ENCODE data around the gene MYH11.

MYH11 gene

GRCh38 chr16:15701367-15701766 is 155.5 kb downstream of the MYH11 start:
- TF ChIP-seq POLR2AphosphoS5 (IDR thresholded peaks at IDR 0.05; ENCODE audit: low read depth, low read length) (no peak), TAF1 (IDR thresholded peaks at IDR 0.05; ENCODE audit: borderline replicate concordance, insufficient read depth, low read length) (no peak), REST (IDR thresholded peaks at IDR 0.05; ENCODE audit: insufficient read depth in 1 of 2, low read depth in 2 of 2, low read length in 2 of 2) (no peak), SIN3A (IDR thresholded peaks at IDR 0.05; ENCODE audit: borderline replicate concordance, insufficient read depth, low read length) (no peak), FOXP2 (optimal IDR thresholded peaks at IDR 0.05; ENCODE audit: borderline replicate concordance, extremely low read depth, extremely low read length, insufficient read depth) (no peak)

DNA sequence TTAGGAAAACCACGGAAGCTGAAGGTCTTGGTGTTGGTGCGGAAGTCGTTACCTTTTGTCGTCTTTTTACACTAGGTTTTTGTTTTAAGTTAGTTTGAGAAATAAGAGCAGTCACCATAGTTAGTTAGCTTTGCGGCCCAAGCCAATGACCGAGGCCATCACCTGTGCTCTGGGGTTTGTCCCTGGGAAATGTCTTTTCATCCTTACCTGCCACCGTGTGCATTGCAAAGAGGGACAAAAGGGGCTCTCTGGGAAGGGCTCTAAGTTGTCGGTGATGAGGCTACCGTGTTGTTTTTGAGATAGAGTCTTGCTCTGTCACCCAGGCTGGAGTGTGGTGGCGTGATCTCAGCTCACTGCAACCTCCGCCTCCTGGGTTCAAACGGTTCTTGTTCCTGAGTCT is 157.0 kb downstream of the MYH11 start:
- TF ChIP-seq POLR2AphosphoS5 (IDR thresholded peaks at IDR 0.05; ENCODE audit: low read depth, low read length) (no peak), SIN3A (IDR thresholded peaks at IDR 0.05; ENCODE audit: borderline replicate concordance, insufficient read depth, low read length) (no peak), REST (IDR thresholded peaks at IDR 0.05; ENCODE audit: insufficient read depth in 1 of 2, low read depth in 2 of 2, low read length in 2 of 2) (no peak), TAF1 (IDR thresholded peaks at IDR 0.05; ENCODE audit: borderline replicate concordance, insufficient read depth, low read length) (no peak)

DNA sequence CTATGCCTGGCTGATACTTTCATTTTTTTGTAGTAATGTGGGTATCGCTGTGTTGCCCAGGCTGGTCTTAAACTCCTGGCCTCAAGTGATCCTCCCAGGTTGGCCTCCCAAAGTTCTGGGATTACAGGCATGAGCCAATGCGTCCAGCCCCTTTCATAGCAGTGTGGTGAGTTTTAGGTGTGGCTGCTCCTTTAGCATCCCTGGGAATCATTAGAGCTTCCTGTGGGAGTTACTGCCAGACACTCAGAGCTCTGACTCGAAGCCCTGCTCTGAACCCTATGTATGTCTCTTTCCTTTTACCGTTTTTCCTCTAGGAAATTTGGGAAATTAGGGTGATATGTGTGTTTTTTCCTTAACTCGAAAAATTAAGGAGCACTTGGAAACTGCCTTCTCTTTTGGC is 162.3 kb downstream of the MYH11 start:
- TF ChIP-seq REST (IDR thresholded peaks at IDR 0.05; ENCODE audit: insufficient read depth in 1 of 2, low read depth in 2 of 2, low read length in 2 of 2) (no peak), POLR2AphosphoS5 (IDR thresholded peaks at IDR 0.05; ENCODE audit: low read depth, low read length) (no peak), SIN3A (IDR thresholded peaks at IDR 0.05; ENCODE audit: borderline replicate concordance, insufficient read depth, low read length) (no peak), FOXP2 (optimal IDR thresholded peaks at IDR 0.05; ENCODE audit: borderline replicate concordance, extremely low read depth, extremely low read length, insufficient read depth) (no peak), TAF1 (IDR thresholded peaks at IDR 0.05; ENCODE audit: borderline replicate concordance, insufficient read depth, low read length) (no peak)

- TF ChIP-seq SIN3A (IDR thresholded peaks at IDR 0.05; ENCODE audit: borderline replicate concordance, insufficient read depth, low read length): no peak
- no peak for TF ChIP-seq FOXP2 (optimal IDR thresholded peaks at IDR 0.05; ENCODE audit: borderline replicate concordance, extremely low read depth, extremely low read length, insufficient read depth)
- no peak for TF ChIP-seq REST (IDR thresholded peaks at IDR 0.05; ENCODE audit: insufficient read depth in 1 of 2, low read depth in 2 of 2, low read length in 2 of 2)
- TF ChIP-seq TAF1 (IDR thresholded peaks at IDR 0.05; ENCODE audit: borderline replicate concordance, insufficient read depth, low read length): no peak
- TF ChIP-seq POLR2AphosphoS5 (IDR thresholded peaks at IDR 0.05; ENCODE audit: low read depth, low read length): no peak
Measured at GRCh38 chr16:15691046-15691445, 165.8 kb downstream of the MYH11 start.

GRCh38 chr16:15690296-15690695 is 166.5 kb downstream of the MYH11 start:
- TF ChIP-seq REST (IDR thresholded peaks at IDR 0.05; ENCODE audit: insufficient read depth in 1 of 2, low read depth in 2 of 2, low read length in 2 of 2): no peak
- TF ChIP-seq FOXP2 (optimal IDR thresholded peaks at IDR 0.05; ENCODE audit: borderline replicate concordance, extremely low read depth, extremely low read length, insufficient read depth): no peak
- no peak for TF ChIP-seq SIN3A (IDR thresholded peaks at IDR 0.05; ENCODE audit: borderline replicate concordance, insufficient read depth, low read length)
- TF ChIP-seq POLR2AphosphoS5 (IDR thresholded peaks at IDR 0.05; ENCODE audit: low read depth, low read length): no peak
- TF ChIP-seq TAF1 (IDR thresholded peaks at IDR 0.05; ENCODE audit: borderline replicate concordance, insufficient read depth, low read length): no peak

Measured in PFSK-1 (cell line).